BLaER1 treated with 17β-estradiol and CSF1 and Interleukin-3, amounts not matched to agents 10 nM and 100 nM (cell line): ENCODE measurements around the gene OTOG.

ENCODE experiments used
- H3K27ac ChIP-seq, 11 experiments: shearing (Covaris generic); formaldehyde crosslinking; 2 replicates each; pipeline ENCODE4 v1.8.1; 2022
- H3K27me3 ChIP-seq, 11 experiments: shearing (Covaris generic); formaldehyde crosslinking; 2 replicates each; pipeline ENCODE4 v1.8.1; 2022
- H3K36me3 ChIP-seq, 11 experiments: shearing (Covaris generic); formaldehyde crosslinking; 2 replicates each; pipeline ENCODE4 v1.8.1; 2022
- H3K4me1 ChIP-seq, 10 experiments: shearing (Covaris generic); formaldehyde crosslinking; 2 replicates each; pipeline ENCODE4 v1.8.1; 2022
- H3K4me2 ChIP-seq, 11 experiments: shearing (Covaris generic); formaldehyde crosslinking; 2 replicates each; pipeline ENCODE4 v1.8.1; 2022
- H3K4me3 ChIP-seq, 10 experiments: shearing (Covaris generic); formaldehyde crosslinking; 2 replicates each; pipeline ENCODE4 v1.8.1; 2022
- H3K9ac ChIP-seq, 11 experiments: shearing (Covaris generic); formaldehyde crosslinking; 2 replicates each; pipeline ENCODE4 v1.8.1; 2022
- H3K9me3 ChIP-seq, 11 experiments: shearing (Covaris generic); formaldehyde crosslinking; replicated peaks in 1 of 11; 2 replicates each; pipeline ENCODE4 v1.8.1; 2022
- H4K20me1 ChIP-seq, 11 experiments: shearing (Covaris generic); formaldehyde crosslinking; 2 replicates each; pipeline ENCODE4 v1.8.1; 2022
- Cebpa-rat ChIP-seq, 11 experiments: shearing (Covaris generic); IDR thresholded peaks; 2 replicates each; pipeline ENCODE4 v1.8.1; 2022

Gene OTOG

DNA sequence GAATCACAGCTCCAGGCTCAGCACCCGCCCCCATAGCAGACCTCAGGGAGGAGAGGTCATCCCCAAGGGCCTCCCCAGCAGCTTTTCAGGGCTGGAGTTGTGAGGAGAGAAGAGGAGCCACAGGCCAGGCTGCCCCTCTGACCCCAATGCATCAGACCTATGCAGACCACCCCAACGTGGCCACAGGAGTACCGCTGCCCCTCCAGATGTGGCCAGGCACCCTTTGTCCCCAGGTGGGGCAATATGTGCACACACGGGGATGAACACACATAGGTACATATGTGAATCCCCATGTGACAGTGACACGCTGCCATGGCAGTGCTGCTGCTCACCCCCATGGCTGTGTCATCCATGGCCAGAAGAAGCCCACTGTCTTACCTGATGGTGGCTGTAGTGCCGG lies 13.7 kb upstream of the OTOG start:
- Histone ChIP-seq H3K4me2 (no peak overlapping the region), H3K9ac (no peak overlapping the region), H3K27me3 (no peaks in the 10 kb centered on the region), H3K27ac (no peak overlapping the region), H3K4me1 (no peaks in the 10 kb centered on the region), H3K4me3 (no peak overlapping the region), H4K20me1 (no peaks in the 10 kb centered on the region; a peak in 1 of 22 replicates), H3K36me3 (no peaks in the 10 kb centered on the region), H3K9me3 (no peaks in the 10 kb centered on the region)
- TF ChIP-seq Cebpa-rat (IDR thresholded peaks at IDR 0.05) = no peak

DNA sequence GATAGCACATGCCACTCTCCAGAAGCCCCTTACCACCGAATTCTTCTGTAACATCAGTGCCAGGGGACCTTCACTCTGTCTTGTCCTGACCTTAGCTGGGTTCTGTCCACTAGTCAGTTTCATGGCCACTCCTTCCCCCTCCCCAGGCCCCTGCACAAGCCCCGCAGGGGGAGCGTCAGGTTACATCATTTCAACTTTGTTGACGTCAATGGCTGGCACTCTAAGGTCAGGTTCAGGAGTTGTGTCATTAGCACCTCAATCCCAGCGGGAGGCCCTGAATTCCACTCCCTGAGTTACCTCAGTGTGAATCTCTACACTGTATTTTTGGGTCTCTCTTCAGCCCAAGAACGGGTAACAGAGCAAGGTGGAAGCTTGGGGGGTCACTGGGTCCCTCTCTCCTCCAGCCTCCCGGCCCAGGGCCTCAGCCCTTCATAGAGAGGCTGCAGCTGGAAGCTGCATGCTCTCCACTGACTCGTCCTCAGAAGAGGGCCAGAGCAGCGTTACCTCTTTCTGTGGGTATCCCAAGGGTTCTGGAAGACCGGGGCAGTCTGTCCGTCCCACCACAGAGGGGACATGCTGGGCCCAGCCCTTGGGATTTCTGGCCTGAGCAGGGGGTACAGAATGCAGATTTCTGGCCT lies 13.2 kb upstream of the OTOG start:
- H3K4me1 ChIP-seq = peaks cover 0 to 5% (median 0%) of the 10 kb centered on the region in 10 experiments; a peak in 3 of 20 replicates
- H3K27me3 ChIP-seq = no peaks in the 10 kb centered on the region
- no peaks in the 10 kb centered on the region; a peak in 2 of 22 replicates for H4K20me1 ChIP-seq
- H3K9ac ChIP-seq = no peak overlapping the region
- H3K9me3 ChIP-seq = no peaks in the 10 kb centered on the region
- H3K36me3 ChIP-seq = no peaks in the 10 kb centered on the region
- no peak overlapping the region for H3K4me3 ChIP-seq
- TF ChIP-seq Cebpa-rat (IDR thresholded peaks at IDR 0.05) = no peak
- no peak overlapping the region for H3K27ac ChIP-seq
- no peak overlapping the region for H3K4me2 ChIP-seq

GRCh38 chr11:17535488-17535887 lies 11.6 kb upstream of the OTOG start:
- H4K20me1 ChIP-seq = no peaks in the 10 kb centered on the region; a peak in 1 of 22 replicates
- no peak overlapping the region for H3K4me3 ChIP-seq
- no peak overlapping the region for H3K27ac ChIP-seq
- no peak for TF ChIP-seq Cebpa-rat (IDR thresholded peaks at IDR 0.05)
- H3K36me3 ChIP-seq = no peaks in the 10 kb centered on the region
- no peak overlapping the region for H3K9ac ChIP-seq
- no peaks in the 10 kb centered on the region for H3K27me3 ChIP-seq
- H3K4me1 ChIP-seq = peaks cover 0 to 5% (median 0%) of the 10 kb centered on the region in 10 experiments; a peak in 3 of 20 replicates
- no peak overlapping the region for H3K4me2 ChIP-seq
- H3K9me3 ChIP-seq = no peaks in the 10 kb centered on the region

DNA sequence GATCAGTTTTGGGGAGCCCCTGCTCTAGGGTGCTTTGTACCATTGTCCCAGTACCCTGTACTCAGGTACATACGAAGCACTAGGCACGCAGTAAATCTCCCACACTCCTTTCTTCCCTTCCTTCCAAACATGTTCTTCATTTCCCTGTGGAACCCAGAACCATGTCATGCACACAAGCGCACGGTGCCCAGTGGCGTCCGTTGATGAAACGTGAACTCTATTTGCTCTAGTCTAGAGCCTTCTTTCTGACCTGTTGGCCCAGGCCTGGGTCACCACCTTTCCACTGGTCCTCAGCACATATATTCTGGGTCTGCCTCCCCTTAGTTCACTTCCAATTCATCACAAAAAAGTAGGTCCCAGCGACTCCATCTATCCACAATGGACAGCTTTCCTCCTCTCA lies 9.8 kb upstream of the OTOG start:
- Histone ChIP-seq H3K4me2 (no peak overlapping the region), H3K9ac (no peak overlapping the region), H3K4me1 (peaks cover 0 to 5% (median 0%) of the 10 kb centered on the region in 10 experiments; a peak in 3 of 20 replicates), H3K4me3 (no peak overlapping the region), H3K36me3 (no peaks in the 10 kb centered on the region), H4K20me1 (no peaks in the 10 kb centered on the region; a peak in 1 of 22 replicates), H3K9me3 (no peaks in the 10 kb centered on the region), H3K27ac (no peak overlapping the region), H3K27me3 (no peaks in the 10 kb centered on the region)
- no peak for TF ChIP-seq Cebpa-rat (IDR thresholded peaks at IDR 0.05)

DNA sequence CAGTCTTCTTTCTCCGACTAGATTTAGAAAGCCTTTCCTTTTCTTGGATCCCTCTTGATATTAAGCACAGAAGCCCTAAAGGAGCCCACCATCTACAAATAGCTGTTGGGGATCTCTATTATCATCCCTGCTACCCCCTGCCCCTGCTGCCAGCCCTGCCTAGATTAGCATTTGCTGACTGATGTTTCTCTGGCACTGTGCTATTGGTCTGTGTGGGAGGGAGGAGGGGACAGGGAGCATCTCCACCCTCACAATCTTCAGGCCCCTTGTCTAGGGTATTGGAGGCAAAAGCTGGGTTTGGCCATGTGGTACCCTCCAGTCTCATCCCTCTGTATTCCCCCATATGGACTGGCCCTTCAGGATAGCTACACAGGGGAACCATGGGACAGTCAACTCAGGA lies 9.0 kb upstream of the OTOG start:
- H3K9ac ChIP-seq = no peak overlapping the region
- H3K27ac ChIP-seq = no peak overlapping the region
- peaks cover 0 to 5% (median 0%) of the 10 kb centered on the region in 10 experiments; a peak in 3 of 20 replicates for H3K4me1 ChIP-seq
- H3K36me3 ChIP-seq = no peaks in the 10 kb centered on the region
- TF ChIP-seq Cebpa-rat (IDR thresholded peaks at IDR 0.05) = no peak
- H3K27me3 ChIP-seq = no peaks in the 10 kb centered on the region
- H3K4me2 ChIP-seq = no peak overlapping the region
- H4K20me1 ChIP-seq = no peaks in the 10 kb centered on the region; a peak in 1 of 22 replicates
- H3K9me3 ChIP-seq = no peaks in the 10 kb centered on the region
- H3K4me3 ChIP-seq = no peak overlapping the region

DNA sequence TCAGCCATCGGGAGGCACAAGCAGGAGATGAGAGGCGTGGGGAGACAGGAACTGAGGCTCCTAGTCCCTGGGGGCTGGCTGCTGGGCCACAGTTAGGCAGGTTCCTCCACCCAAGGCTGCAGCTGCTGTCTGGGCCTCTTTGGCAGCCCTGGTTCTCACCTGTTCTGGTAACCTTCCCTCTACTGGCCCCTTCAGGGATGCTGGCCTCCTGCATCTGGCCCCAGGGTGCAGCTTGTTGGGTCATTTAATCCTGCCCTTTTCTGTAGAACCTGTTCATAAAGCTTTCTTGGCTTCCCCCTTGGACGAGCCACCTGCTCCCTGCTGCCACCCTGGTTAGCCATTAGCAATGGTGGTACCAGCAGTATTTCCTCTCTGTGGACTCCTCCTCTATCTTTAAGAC lies 8.3 kb upstream of the OTOG start:
- Histone ChIP-seq H3K9ac (no peak overlapping the region), H3K4me3 (no peak overlapping the region), H3K27ac (no peak overlapping the region), H3K9me3 (no peaks in the 10 kb centered on the region), H3K36me3 (no peaks in the 10 kb centered on the region), H4K20me1 (no peaks in the 10 kb centered on the region; a peak in 1 of 22 replicates), H3K4me1 (peaks cover 0 to 5% (median 0%) of the 10 kb centered on the region in 10 experiments; a peak in 3 of 20 replicates), H3K27me3 (no peaks in the 10 kb centered on the region), H3K4me2 (peak overlapping the region in 4 of 11 experiments; percentile 4 to 33 (median 14); a peak in 3 of 22 replicates)
- TF ChIP-seq Cebpa-rat (IDR thresholded peaks at IDR 0.05) = no peak

DNA sequence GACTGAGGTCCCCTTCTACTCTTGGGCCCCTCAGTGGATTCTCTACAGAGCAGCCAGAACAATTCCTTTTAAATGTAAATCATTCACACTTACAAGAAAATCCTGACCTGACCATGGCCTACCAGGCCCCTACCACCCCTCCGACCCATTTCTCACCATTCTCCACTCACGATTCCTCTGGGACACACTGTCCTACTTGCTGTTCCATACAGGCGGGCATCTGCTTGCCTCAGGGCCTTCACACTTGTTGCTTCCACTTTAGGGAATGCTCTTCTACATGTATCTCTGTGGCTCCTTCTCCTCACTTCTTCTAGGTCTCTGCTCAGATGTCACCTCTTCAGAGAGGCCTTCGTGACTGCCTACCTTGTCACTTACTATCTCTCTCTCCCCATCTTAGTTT lies 6.3 kb upstream of the OTOG start:
- Histone ChIP-seq H3K9ac (no peak overlapping the region), H3K4me3 (no peak overlapping the region), H3K36me3 (no peaks in the 10 kb centered on the region), H3K27ac (no peak overlapping the region), H3K4me2 (no peak overlapping the region), H3K27me3 (no peaks in the 10 kb centered on the region), H3K4me1 (peaks cover 0 to 5% (median 0%) of the 10 kb centered on the region in 10 experiments; a peak in 3 of 20 replicates), H3K9me3 (0 out of 22 replicates have a peak, but pooled peaks cover 0 to 5% (median 0%) of the 10 kb centered on the region in 11 experiments), H4K20me1 (no peaks in the 10 kb centered on the region; a peak in 1 of 22 replicates)
- no peak for TF ChIP-seq Cebpa-rat (IDR thresholded peaks at IDR 0.05)

GRCh38 chr11:17541330-17541885 lies 5.7 kb upstream of the OTOG start:
- H3K9me3 ChIP-seq = 0 out of 22 replicates have a peak, but pooled peaks cover 0 to 5% (median 0%) of the 10 kb centered on the region in 11 experiments
- H3K4me1 ChIP-seq = peaks cover 0 to 5% (median 0%) of the 10 kb centered on the region in 10 experiments; a peak in 3 of 20 replicates
- H3K36me3 ChIP-seq = no peaks in the 10 kb centered on the region
- H3K4me2 ChIP-seq = no peak overlapping the region
- TF ChIP-seq Cebpa-rat (IDR thresholded peaks at IDR 0.05) = no peak
- no peaks in the 10 kb centered on the region for H3K27me3 ChIP-seq
- H3K9ac ChIP-seq = no peak overlapping the region
- H3K27ac ChIP-seq = no peak overlapping the region
- no peaks in the 10 kb centered on the region; a peak in 1 of 22 replicates for H4K20me1 ChIP-seq
- no peak overlapping the region for H3K4me3 ChIP-seq

- H3K36me3 ChIP-seq = no peaks in the 10 kb centered on the region
- no peak overlapping the region for H3K9ac ChIP-seq
- H3K4me1 ChIP-seq = peaks cover 0 to 5% (median 0%) of the 10 kb centered on the region in 10 experiments; a peak in 3 of 20 replicates
- no peak for TF ChIP-seq Cebpa-rat (IDR thresholded peaks at IDR 0.05)
- no peak overlapping the region for H3K4me2 ChIP-seq
- H3K27me3 ChIP-seq = no peaks in the 10 kb centered on the region
- no peak overlapping the region for H3K27ac ChIP-seq
- H4K20me1 ChIP-seq = no peaks in the 10 kb centered on the region; a peak in 1 of 22 replicates
- no peak overlapping the region for H3K4me3 ChIP-seq
- H3K9me3 ChIP-seq = 0 out of 22 replicates have a peak, but pooled peaks cover 0 to 5% (median 0%) of the 10 kb centered on the region in 11 experiments
Observed at GRCh38 chr11:17542249-17542648, 4.8 kb upstream of the OTOG start.
